Caco-2 (cell line): ENCODE results near the gene USP27X. TPM values are rescaled to one million over a fixed set of nuclear protein-coding genes. Genes with fewer than 3 reads are reported as not detected.

ENCODE experiments used
- BruUV-seq: library from RNA; stranded (reverse); fragments of 400-500 nt; replicated peaks from 2 replicates; lab custom pipeline; 2021; lab: Mats Ljungman, UMichigan
- CTCF ChIA-PET: fragments of 300-600 bp; sonication (Branson Sonifier 250); formaldehyde crosslinking; loops from one replicate; lab custom pipeline; 2022; ENCODE audit warnings: antibody characterized with exemption; lab: Charles Lee
- POLR2A ChIA-PET: fragments of 300-600 bp; sonication (Branson Sonifier 250); formaldehyde crosslinking; loops from one replicate; lab custom pipeline; 2022; ENCODE audit warnings: antibody characterized with exemption; lab: Charles Lee
- DNase-seq, 2 experiments: peaks; one replicate each; pipeline versions ENCODE4 v3.0.0 to v3.0.0-alpha.2; 2020 to 2022
- H3K27me3 ChIP-seq: replicated peaks from 2 replicates; pipeline ENCODE4 v1.6.0; 2011; ENCODE audit warnings: low read length; ENCODE audit not compliant: control insufficient read depth, insufficient read depth
- H3K36me3 ChIP-seq: 2 replicates; pipeline ENCODE4 v1.5.1; 2011; ENCODE audit warnings: low read length; ENCODE audit not compliant: control insufficient read depth, insufficient read depth
- H3K4me1 ChIP-seq: fragments of 250-450 bp; sonication (Bioruptor Pico); 2 replicates; pipeline ENCODE4 v1.5.1; 2020; ENCODE audit warnings: mild to moderate bottlenecking
- H3K4me3 ChIP-seq: 2 replicates; pipeline ENCODE4 v1.5.1; 2011; ENCODE audit warnings: low read depth, mild to moderate bottlenecking, control low read depth, low read length
- H3K9me3 ChIP-seq: fragments of 250-450 bp; sonication (Bioruptor Pico); 2 replicates; pipeline ENCODE4 v1.5.1; 2020; ENCODE audit warnings: mild to moderate bottlenecking, moderate library complexity
- H3K27ac Mint-ChIP-seq: one replicate; pipeline ENCODE4 v1.8.0; 2022; ENCODE audit warnings: mixed read lengths; ENCODE audit not compliant: unreplicated experiment
- H3K27me3 Mint-ChIP-seq: one replicate; pipeline ENCODE4 v1.8.0; 2022; ENCODE audit warnings: mixed read lengths; ENCODE audit not compliant: insufficient read depth, unreplicated experiment
- H3K36me3 Mint-ChIP-seq: one replicate; pipeline ENCODE4 v1.8.0; 2022; ENCODE audit warnings: mild to moderate bottlenecking, mixed read lengths; ENCODE audit not compliant: insufficient read depth, unreplicated experiment
- H3K4me1 Mint-ChIP-seq: one replicate; pipeline ENCODE4 v1.8.0; 2022; ENCODE audit warnings: low read depth, mixed read lengths; ENCODE audit not compliant: unreplicated experiment
- H3K4me3 Mint-ChIP-seq: one replicate; pipeline ENCODE4 v1.8.0; 2022; ENCODE audit warnings: mild to moderate bottlenecking, moderate library complexity, mixed read lengths; ENCODE audit not compliant: unreplicated experiment
- H3K9me3 Mint-ChIP-seq: one replicate; pipeline ENCODE4 v1.8.0; 2022; ENCODE audit warnings: mixed read lengths; ENCODE audit not compliant: unreplicated experiment
- intact Hi-C: fragments of 100-400 bp; cut with micrococcal nuclease; formaldehyde crosslinking; loops from one replicate; pipeline ENCODE4 v1.10.0; 2022; ENCODE audit not compliant: unreplicated experiment
- total RNA-seq: library from RNA; stranded (reverse); gene quantifications from 2 replicates; pipeline ENCODE4 v1.2.3, GENCODE V29; 2022
- TF ChIP-seq, protein P1 (sequence below), 2 experiments: fragments of 200-600 bp in 1 of 2; IDR thresholded peaks; 1 replicate in 1 of 2; 2 replicates in 1 of 2; pipeline versions ENCODE4 v1.5.1 to v1.8.0; 2011 to 2022; ENCODE audit warnings: antibody characterized with exemption in 1 of 2, control low read depth in 1 of 2, inconsistent platforms in 1 of 2, low read depth in 1 of 2, low read length in 1 of 2, mild to moderate bottlenecking in 1 of 2, moderate library complexity in 1 of 2; ENCODE audit not compliant: insufficient read depth in 1 of 2, severe bottlenecking in 1 of 2, unreplicated experiment in 1 of 2

USP27X gene
- total RNA-seq, 1 experiment from 2014 or later, result 13.5 TPM

- POLR2A ChIA-PET, result no interaction called here
- DNase-seq, result no peak
- H3K9me3 Mint-ChIP-seq, result no peaks in the 10 kb centered on the region
- no peak overlapping the region for H3K4me3 Mint-ChIP-seq
- no peaks in the 10 kb centered on the region for H3K36me3 Mint-ChIP-seq
- Histone ChIP-seq H3K36me3 (no peaks in the 10 kb centered on the region), H3K4me3 (no peak overlapping the region), H3K4me1 (peaks cover 8% of the 10 kb centered on the region; the same call in 1 of the 2 replicates), H3K9me3 (no peaks in the 10 kb centered on the region), H3K27me3 (no peaks in the 10 kb centered on the region)
- CTCF ChIA-PET, result interaction anchor here (0.6 to 1.4 kb wide), 3 partner anchors 35 to 551 kb away, joined by 3 to 17 read pairs (median 3); no protein-coding TSS in a partner anchor
- no peak overlapping the region for H3K27ac Mint-ChIP-seq
- BruUV-seq, result no TSS peak
- TF ChIP-seq, protein P1, sequence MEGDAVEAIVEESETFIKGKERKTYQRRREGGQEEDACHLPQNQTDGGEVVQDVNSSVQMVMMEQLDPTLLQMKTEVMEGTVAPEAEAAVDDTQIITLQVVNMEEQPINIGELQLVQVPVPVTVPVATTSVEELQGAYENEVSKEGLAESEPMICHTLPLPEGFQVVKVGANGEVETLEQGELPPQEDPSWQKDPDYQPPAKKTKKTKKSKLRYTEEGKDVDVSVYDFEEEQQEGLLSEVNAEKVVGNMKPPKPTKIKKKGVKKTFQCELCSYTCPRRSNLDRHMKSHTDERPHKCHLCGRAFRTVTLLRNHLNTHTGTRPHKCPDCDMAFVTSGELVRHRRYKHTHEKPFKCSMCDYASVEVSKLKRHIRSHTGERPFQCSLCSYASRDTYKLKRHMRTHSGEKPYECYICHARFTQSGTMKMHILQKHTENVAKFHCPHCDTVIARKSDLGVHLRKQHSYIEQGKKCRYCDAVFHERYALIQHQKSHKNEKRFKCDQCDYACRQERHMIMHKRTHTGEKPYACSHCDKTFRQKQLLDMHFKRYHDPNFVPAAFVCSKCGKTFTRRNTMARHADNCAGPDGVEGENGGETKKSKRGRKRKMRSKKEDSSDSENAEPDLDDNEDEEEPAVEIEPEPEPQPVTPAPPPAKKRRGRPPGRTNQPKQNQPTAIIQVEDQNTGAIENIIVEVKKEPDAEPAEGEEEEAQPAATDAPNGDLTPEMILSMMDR (IDR thresholded peaks at IDR 0.05; ENCODE audit: insufficient read depth in 1 of 2, low read depth in 1 of 2, low read length in 1 of 2, severe bottlenecking in 1 of 2, unreplicated experiment in 1 of 2), result no peak
- intact Hi-C loops, result no loop called here
- H3K4me1 Mint-ChIP-seq, result no peaks in the 10 kb centered on the region
- no peaks in the 10 kb centered on the region for H3K27me3 Mint-ChIP-seq
These were observed 36.7 kb upstream of the USP27X start for GRCh38 chrX:49842621-49843020.

- Histone ChIP-seq H3K4me1 (peaks cover 8% of the 10 kb centered on the region; the same call in 1 of the 2 replicates), H3K27me3 (no peaks in the 10 kb centered on the region), H3K4me3 (no peak overlapping the region), H3K9me3 (no peaks in the 10 kb centered on the region), H3K36me3 (no peaks in the 10 kb centered on the region)
- CTCF ChIA-PET, result no interaction called here
- BruUV-seq, result no TSS peak
- H3K27ac Mint-ChIP-seq, result no peak overlapping the region
- no peak overlapping the region for H3K4me3 Mint-ChIP-seq
- H3K9me3 Mint-ChIP-seq, result peaks cover 6% of the 10 kb centered on the region
- no peaks in the 10 kb centered on the region for H3K36me3 Mint-ChIP-seq
- DNase-seq, result no peak
- intact Hi-C loops, result loop anchor here (1.0 kb wide), 1 partner anchor 75 kb away; no protein-coding TSS in a partner anchor
- POLR2A ChIA-PET, result no interaction called here
- no peaks in the 10 kb centered on the region for H3K27me3 Mint-ChIP-seq
- TF ChIP-seq, protein P1 (IDR thresholded peaks at IDR 0.05; ENCODE audit: insufficient read depth in 1 of 2, low read depth in 1 of 2, low read length in 1 of 2, severe bottlenecking in 1 of 2, unreplicated experiment in 1 of 2), result no peak
- no peaks in the 10 kb centered on the region for H3K4me1 Mint-ChIP-seq
These were observed 34.7 kb upstream of the USP27X start for GRCh38 chrX:49844611-49845010.

DNA sequence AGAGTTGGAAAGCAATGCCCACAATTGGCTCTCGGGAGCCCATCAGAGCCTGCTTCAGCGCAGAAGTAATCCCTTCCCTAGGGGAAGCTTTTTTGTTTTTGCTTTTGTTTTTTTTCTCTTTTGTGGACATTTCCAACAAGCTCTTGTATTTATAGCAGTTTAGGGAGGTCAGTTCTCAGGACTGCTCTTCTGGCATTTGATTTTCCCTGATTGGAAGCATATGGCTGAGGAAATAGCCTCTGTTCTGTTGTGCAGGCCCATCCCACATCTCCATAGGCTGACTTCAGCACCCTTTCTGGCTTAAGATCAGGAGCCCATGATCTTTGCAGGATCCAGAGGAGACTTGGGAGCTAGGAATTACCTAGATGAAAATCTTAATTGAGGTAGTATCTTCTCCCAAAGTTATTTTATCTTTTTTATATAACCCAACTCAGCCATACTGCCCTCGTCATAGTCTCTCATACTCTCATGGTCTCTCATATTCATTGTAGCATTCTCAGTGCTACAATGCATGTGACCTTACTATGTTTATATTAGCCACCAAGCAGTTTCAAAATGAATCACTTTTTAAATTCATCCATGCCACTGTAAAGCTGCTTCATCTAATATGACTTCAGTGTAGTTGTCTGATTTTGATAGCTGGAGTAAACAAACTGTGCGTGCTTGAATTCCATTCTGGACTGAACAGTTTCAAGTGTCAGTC, 33.4 kb upstream of the USP27X start:
- Histone ChIP-seq H3K9me3 (no peaks in the 10 kb centered on the region), H3K27me3 (no peaks in the 10 kb centered on the region), H3K4me3 (no peak overlapping the region), H3K4me1 (peaks cover 7% of the 10 kb centered on the region; the same call in 1 of the 2 replicates), H3K36me3 (no peaks in the 10 kb centered on the region)
- no peaks in the 10 kb centered on the region for H3K36me3 Mint-ChIP-seq
- DNase-seq, result no peak
- no TSS peak for BruUV-seq
- H3K4me3 Mint-ChIP-seq, result no peak overlapping the region
- peaks cover 9% of the 10 kb centered on the region for H3K9me3 Mint-ChIP-seq
- POLR2A ChIA-PET, result interaction anchor here (0.6 kb wide), 1 partner anchor 13 kb away, joined by 4 read pairs; no protein-coding TSS in a partner anchor
- H3K27ac Mint-ChIP-seq, result no peak overlapping the region
- CTCF ChIA-PET, result no interaction called here
- intact Hi-C loops, result no loop called here
- H3K4me1 Mint-ChIP-seq, result no peaks in the 10 kb centered on the region
- H3K27me3 Mint-ChIP-seq, result no peaks in the 10 kb centered on the region
- TF ChIP-seq, protein P1 (IDR thresholded peaks at IDR 0.05; ENCODE audit: insufficient read depth in 1 of 2, low read depth in 1 of 2, low read length in 1 of 2, severe bottlenecking in 1 of 2, unreplicated experiment in 1 of 2), result no peak
